WERI-Rb-1 (cell line): ENCODE measurements around the gene TSPAN2.

Experiments used
- DNase-seq: peaks from one replicate; pipeline ENCODE4 v3.0.0-alpha.2; 2020
- H3K27ac ChIP-seq: fragments of 250-450 bp; sonication (Bioruptor Pico); 2 replicates; pipeline ENCODE4 v1.5.1; 2020; ENCODE audit warnings: mild to moderate bottlenecking, moderate library complexity
- H3K27me3 ChIP-seq: fragments of 250-450 bp; sonication (Bioruptor Pico); 2 replicates; pipeline ENCODE4 v1.5.1; 2021; ENCODE audit warnings: mild to moderate bottlenecking, low read depth, moderate library complexity; ENCODE audit not compliant: insufficient read depth, severe bottlenecking
- H3K36me3 ChIP-seq: fragments of 250-450 bp; sonication (Bioruptor Pico); 2 replicates; pipeline ENCODE4 v1.5.1; 2020; ENCODE audit warnings: mild to moderate bottlenecking, moderate library complexity
- H3K4me3 ChIP-seq: 2 replicates; pipeline ENCODE4 v1.5.1; 2011; ENCODE audit warnings: low read depth, mild to moderate bottlenecking, control low read depth, low read length
- H3K9me3 ChIP-seq: fragments of 250-450 bp; sonication (Bioruptor Pico); 2 replicates; pipeline ENCODE4 v1.5.1; 2021; ENCODE audit warnings: mild to moderate bottlenecking, moderate library complexity; ENCODE audit not compliant: severe bottlenecking
- CTCF ChIP-seq: IDR thresholded peaks from 2 replicates; pipeline ENCODE4 v1.5.1; 2011; ENCODE audit warnings: low read depth, mild to moderate bottlenecking, control low read depth, inconsistent platforms, low read length

Gene TSPAN2

DNA sequence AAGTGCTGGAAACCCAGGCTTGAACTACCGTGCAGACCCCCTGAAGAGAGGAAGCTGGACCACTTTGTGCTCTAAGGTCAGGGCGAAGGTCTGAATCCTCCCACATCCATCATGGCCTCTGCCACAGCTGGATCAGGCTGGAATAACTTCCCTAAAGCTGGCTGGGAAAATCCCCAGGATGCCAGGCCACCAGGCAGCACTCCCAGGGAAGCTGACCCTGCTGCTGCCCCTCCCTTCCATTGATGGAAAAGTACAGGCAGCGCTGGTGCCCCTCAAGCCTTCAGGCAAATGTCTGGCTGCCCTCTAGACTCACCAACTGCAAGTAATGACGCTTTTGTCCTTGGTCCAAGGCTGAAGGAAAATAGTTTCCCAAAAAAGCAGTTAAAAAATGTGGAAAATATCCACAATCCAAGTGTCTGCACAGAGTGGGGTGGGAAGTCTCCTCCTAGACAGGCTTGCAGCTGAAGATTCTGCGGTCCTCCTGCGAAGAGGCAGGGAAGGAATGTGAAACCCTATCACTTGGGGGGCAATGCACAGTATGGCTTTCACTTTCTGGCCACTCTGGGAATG, 39.9 kb upstream of the TSPAN2 start:
- no peaks in the 10 kb centered on the region for H3K36me3 ChIP-seq
- H3K27me3 ChIP-seq = no peaks in the 10 kb centered on the region
- no peak overlapping the region for H3K4me3 ChIP-seq
- no peak overlapping the region for H3K27ac ChIP-seq
- no peak for TF ChIP-seq CTCF
- H3K9me3 ChIP-seq = peaks cover 2% of the 10 kb centered on the region
- DNase-seq = no peak

GRCh38 chr1:115127539-115127938, 38.2 kb upstream of the TSPAN2 start:
- H3K27me3 ChIP-seq = no peaks in the 10 kb centered on the region
- H3K36me3 ChIP-seq = no peaks in the 10 kb centered on the region
- peaks cover 4% of the 10 kb centered on the region for H3K9me3 ChIP-seq
- H3K27ac ChIP-seq = no peak overlapping the region
- TF ChIP-seq CTCF = no peak
- no peak for DNase-seq
- no peak overlapping the region for H3K4me3 ChIP-seq

DNA sequence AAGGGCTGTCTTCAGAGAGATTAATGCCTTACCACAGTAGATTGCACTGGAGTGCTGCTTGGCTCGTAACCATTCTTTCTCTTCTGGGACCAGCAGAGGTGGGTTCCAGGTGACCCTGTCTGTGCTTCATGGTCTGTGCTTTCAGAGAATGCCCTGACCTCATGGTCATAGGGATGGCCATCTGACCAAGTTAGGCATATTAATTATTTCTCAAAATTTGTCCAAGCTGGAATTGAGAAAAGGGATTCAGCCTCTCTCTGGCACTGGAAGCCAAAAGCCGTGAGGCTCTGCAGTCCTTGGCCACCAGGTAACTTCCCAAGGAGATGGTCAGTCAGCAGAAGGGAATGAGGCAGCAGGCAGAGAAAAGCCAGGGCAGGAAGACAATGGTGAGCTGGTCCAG, 37.2 kb upstream of the TSPAN2 start:
- Histone ChIP-seq H3K9me3 (peaks cover 8% of the 10 kb centered on the region), H3K36me3 (no peaks in the 10 kb centered on the region), H3K4me3 (no peak overlapping the region), H3K27ac (no peak overlapping the region), H3K27me3 (no peaks in the 10 kb centered on the region)
- no peak for DNase-seq
- TF ChIP-seq CTCF = no peak

- TF ChIP-seq CTCF = no peak
- H3K9me3 ChIP-seq = peaks cover 15% of the 10 kb centered on the region
These were observed 33.8 kb upstream of the TSPAN2 start for GRCh38 chr1:115123116-115123515.

DNA sequence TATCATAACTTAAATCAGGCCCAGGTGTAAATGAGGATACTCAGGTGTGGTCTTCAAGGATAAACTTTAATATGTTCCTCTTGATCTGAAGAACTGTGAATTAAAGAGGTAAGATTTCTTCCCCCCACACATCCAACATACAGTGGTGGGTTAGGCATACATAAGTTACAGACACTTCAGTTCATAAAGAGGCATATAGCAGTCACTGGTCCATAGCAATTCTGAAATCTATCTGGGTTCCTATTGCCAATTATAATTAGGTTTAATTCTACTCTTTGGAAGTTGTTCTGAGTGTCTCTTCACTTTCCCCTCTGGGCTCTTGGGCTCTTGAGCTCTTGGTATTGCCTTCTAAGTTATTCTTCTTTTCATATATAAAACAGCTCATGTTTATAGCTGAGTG, 32.5 kb upstream of the TSPAN2 start:
- no peak for TF ChIP-seq CTCF
- H3K27ac ChIP-seq = no peak overlapping the region
- H3K4me3 ChIP-seq = no peak overlapping the region
- H3K36me3 ChIP-seq = no peaks in the 10 kb centered on the region
- no peak for DNase-seq
- no peaks in the 10 kb centered on the region for H3K27me3 ChIP-seq
- H3K9me3 ChIP-seq = peaks cover 15% of the 10 kb centered on the region

More at GRCh38 chr1:115123116-115123515, 33.8 kb upstream of the TSPAN2 start:
- DNase-seq = no peak
- Histone ChIP-seq H3K4me3 (no peak overlapping the region), H3K36me3 (no peaks in the 10 kb centered on the region), H3K27ac (no peak overlapping the region), H3K27me3 (no peaks in the 10 kb centered on the region)

- H3K27ac ChIP-seq = no peak overlapping the region
- no peak for DNase-seq
- H3K36me3 ChIP-seq = no peaks in the 10 kb centered on the region
- no peaks in the 10 kb centered on the region for H3K27me3 ChIP-seq
- H3K9me3 ChIP-seq = peaks cover 15% of the 10 kb centered on the region
- TF ChIP-seq CTCF = no peak
- H3K4me3 ChIP-seq = no peak overlapping the region
These were observed 31.0 kb upstream of the TSPAN2 start for GRCh38 chr1:115120296-115120695.
